Measurements from ENCODE around the gene RAB11FIP2.

DNA sequence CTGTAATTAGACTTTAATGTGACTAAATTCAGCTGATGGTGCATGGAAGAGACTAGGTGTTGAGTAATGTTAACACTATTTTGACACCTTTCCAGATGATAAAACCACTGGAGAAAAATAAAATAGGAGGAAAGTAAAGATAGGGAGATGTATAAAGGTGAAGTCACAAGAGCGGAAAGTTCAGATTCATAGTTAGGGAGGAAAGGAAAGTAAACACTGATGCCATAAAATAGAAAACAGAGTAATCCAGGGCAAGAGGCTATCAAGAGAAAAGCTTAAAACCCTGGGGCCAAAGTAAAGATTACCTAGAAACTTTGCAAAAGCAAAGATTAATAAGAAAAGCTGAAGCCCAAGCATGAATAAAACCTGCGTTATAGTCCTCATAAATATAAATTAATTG lies 62.8 kb downstream of the RAB11FIP2 start:
- TF ChIP-seq, protein P1, sequence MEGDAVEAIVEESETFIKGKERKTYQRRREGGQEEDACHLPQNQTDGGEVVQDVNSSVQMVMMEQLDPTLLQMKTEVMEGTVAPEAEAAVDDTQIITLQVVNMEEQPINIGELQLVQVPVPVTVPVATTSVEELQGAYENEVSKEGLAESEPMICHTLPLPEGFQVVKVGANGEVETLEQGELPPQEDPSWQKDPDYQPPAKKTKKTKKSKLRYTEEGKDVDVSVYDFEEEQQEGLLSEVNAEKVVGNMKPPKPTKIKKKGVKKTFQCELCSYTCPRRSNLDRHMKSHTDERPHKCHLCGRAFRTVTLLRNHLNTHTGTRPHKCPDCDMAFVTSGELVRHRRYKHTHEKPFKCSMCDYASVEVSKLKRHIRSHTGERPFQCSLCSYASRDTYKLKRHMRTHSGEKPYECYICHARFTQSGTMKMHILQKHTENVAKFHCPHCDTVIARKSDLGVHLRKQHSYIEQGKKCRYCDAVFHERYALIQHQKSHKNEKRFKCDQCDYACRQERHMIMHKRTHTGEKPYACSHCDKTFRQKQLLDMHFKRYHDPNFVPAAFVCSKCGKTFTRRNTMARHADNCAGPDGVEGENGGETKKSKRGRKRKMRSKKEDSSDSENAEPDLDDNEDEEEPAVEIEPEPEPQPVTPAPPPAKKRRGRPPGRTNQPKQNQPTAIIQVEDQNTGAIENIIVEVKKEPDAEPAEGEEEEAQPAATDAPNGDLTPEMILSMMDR (IDR thresholded peaks at IDR 0.05 in 8 of 11, conservative IDR thresholded peaks at IDR 0.05 in 3 of 11) = no peak
- TF ChIP-seq POLR2AphosphoS5 (IDR thresholded peaks at IDR 0.05) = no peak

Data from spleen (tissue), 7 donors.